Gastroesophageal sphincter (tissue), 4 donors: ENCODE results near the gene ABHD16A. TPM values are rescaled to one million over a fixed set of nuclear protein-coding genes. Genes with fewer than 3 reads are reported as not detected.

ENCODE experiments used
- ATAC-seq: fragments of 150-250 bp; one replicate; pipeline ENCODE4 v1.9.1; 2016; ENCODE audit warnings: mild to moderate bottlenecking, moderate library complexity
- H3K27ac ChIP-seq, 4 donors: fragments of 200-600 bp; sonication (generic) in 3 of 4; 1 replicate in 3 of 4; 2 replicates in 1 of 4; pipeline ENCODE4 v1.5.1; 2016 to 2019
- H3K27me3 ChIP-seq: fragments of 200-600 bp; sonication (generic); one replicate; pipeline ENCODE4 v1.5.1; 2019
- H3K36me3 ChIP-seq, 2 donors: fragments of 200-600 bp; sonication (generic); one replicate each; pipeline ENCODE4 v1.5.1; 2019; ENCODE audit warnings: control low read depth in 1 of 2
- H3K4me1 ChIP-seq, 3 donors: fragments of 200-600 bp; sonication (generic); 1 replicate in 2 of 3; 2 replicates in 1 of 3; pipeline ENCODE4 v1.5.1; 2016 to 2019; ENCODE audit warnings: control low read depth in 2 of 3
- H3K4me3 ChIP-seq, 2 donors: fragments of 200-600 bp; sonication (generic); one replicate each; pipeline ENCODE4 v1.5.1; 2019; ENCODE audit warnings: mild to moderate bottlenecking in 1 of 2, moderate library complexity in 1 of 2
- H3K9me3 ChIP-seq, 3 donors: fragments of 200-600 bp; sonication (generic); one replicate each; pipeline ENCODE4 v1.5.1; 2017 to 2019; ENCODE audit warnings: control low read depth in 2 of 3
- EP300 ChIP-seq: sonication (generic); formaldehyde crosslinking; IDR thresholded peaks from one replicate; pipeline ENCODE4 v1.6.1; 2017; ENCODE audit warnings: antibody characterized with exemption, mild to moderate bottlenecking
- POLR2A ChIP-seq, 2 donors: fragments of 450-650 bp; IDR thresholded peaks; one replicate each; pipeline ENCODE4 v1.6.1; 2017; ENCODE audit warnings: antibody characterized with exemption in 2 of 2, mild to moderate bottlenecking in 2 of 2, moderate library complexity in 1 of 2
- POLR2AphosphoS5 ChIP-seq: sonication (generic); formaldehyde crosslinking; IDR thresholded peaks from one replicate; pipeline ENCODE4 v1.6.1; 2017; ENCODE audit warnings: antibody characterized with exemption
- WGBS, 2 donors: methylation state at CpG; one replicate each; pipeline ENCODE4 v1.1.5; 2018; ENCODE audit warnings: low coverage in 1 of 2; 5-methylcytosine and 5-hydroxymethylcytosine counted together
- total RNA-seq, 4 donors: library from RNA; depleted of rRNA; stranded (reverse); fragments of >200 nt; gene quantifications; one replicate each; pipeline ENCODE4 v1.1.0, GENCODE V29; 2016
- TF ChIP-seq, protein P1 (sequence below), 4 experiments: fragments of 200-600 bp in 2 of 4; fragments of 450-650 bp in 2 of 4; sonication (generic) in 1 of 4; IDR thresholded peaks; one replicate each; pipeline ENCODE4 v1.5.1; 2017 to 2019; ENCODE audit warnings: antibody characterized with exemption in 4 of 4, mild to moderate bottlenecking in 2 of 4, moderate library complexity in 2 of 4

The ABHD16A gene
- total RNA-seq, 4 donors from 2014 or later: 37.4 to 49.8 (median 47.2) TPM

DNA sequence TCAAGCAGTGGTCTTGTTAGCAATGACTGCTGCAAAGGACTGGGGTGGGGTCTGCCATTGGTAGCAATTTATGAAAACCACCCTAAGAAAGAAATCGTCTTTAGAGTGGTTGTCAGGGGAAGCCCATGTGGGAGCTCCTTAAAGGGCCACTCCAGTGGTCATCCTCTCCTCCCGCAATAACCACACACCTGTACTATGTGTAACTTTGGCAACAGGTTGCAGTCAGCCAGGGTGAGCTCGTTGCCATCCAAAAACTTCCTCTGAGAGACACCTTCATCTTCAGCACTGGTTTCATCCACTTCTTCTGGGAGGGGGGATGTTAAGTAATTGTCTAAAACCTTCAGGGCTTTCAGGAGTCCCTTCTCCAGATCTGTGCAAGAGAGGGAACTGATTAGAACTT, 28.9 kb upstream of the ABHD16A start:
- Histone ChIP-seq H3K36me3 (peaks cover 0 to 50% of the 10 kb centered on the region in 2 donors), H3K4me3 (no peak overlapping the region), H3K27ac (peak overlapping the region in 2 of 4 donors; percentile 20 to 98), H3K4me1 (peaks cover 0 to 79% (median 35%) of the 10 kb centered on the region in 3 donors), H3K9me3 (no peaks in the 10 kb centered on the region), H3K27me3 (no peaks in the 10 kb centered on the region)
- ATAC-seq: no peak
- no peak for TF ChIP-seq EP300
- TF ChIP-seq POLR2A (IDR thresholded peaks at IDR 0.05): no peak
- no peak for TF ChIP-seq POLR2AphosphoS5
- TF ChIP-seq, protein P1, sequence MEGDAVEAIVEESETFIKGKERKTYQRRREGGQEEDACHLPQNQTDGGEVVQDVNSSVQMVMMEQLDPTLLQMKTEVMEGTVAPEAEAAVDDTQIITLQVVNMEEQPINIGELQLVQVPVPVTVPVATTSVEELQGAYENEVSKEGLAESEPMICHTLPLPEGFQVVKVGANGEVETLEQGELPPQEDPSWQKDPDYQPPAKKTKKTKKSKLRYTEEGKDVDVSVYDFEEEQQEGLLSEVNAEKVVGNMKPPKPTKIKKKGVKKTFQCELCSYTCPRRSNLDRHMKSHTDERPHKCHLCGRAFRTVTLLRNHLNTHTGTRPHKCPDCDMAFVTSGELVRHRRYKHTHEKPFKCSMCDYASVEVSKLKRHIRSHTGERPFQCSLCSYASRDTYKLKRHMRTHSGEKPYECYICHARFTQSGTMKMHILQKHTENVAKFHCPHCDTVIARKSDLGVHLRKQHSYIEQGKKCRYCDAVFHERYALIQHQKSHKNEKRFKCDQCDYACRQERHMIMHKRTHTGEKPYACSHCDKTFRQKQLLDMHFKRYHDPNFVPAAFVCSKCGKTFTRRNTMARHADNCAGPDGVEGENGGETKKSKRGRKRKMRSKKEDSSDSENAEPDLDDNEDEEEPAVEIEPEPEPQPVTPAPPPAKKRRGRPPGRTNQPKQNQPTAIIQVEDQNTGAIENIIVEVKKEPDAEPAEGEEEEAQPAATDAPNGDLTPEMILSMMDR (IDR thresholded peaks at IDR 0.05): no peak
- WGBS, 2 donors: 54 to 71% methylated on average over 2 to 3 of the region's 3 CpGs

DNA sequence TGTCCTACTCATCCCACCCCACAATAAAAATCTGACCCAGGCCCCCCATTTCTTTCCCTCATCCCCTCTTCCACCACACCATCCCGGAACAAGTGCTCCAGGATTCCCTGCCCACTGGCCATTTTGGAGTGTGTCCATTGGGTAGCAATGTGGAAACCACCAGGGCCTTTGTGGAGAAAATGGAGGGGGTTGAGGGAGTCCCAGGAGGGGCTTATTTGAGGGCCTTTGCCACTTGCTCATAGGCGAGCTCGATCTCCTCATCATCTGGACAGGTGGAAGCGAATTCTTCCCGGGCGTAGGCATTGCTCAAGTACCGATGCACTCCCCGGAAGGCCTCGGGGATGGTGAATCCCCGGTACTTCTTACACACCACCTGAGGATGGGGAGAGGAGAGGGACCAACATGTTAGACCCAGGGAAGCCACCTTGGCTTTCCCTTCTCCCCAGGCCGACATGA, 27.5 kb upstream of the ABHD16A start:
- no peaks in the 10 kb centered on the region for H3K9me3 ChIP-seq
- H3K36me3 ChIP-seq: peaks cover 0 to 64% of the 10 kb centered on the region in 2 donors
- peak overlapping the region in 1 of 2 donors; percentile 80 for H3K4me3 ChIP-seq
- H3K4me1 ChIP-seq: peaks cover 0 to 79% (median 31%) of the 10 kb centered on the region in 3 donors
- no peaks in the 10 kb centered on the region for H3K27me3 ChIP-seq
- H3K27ac ChIP-seq: peak overlapping the region; percentile 94 to 99 (median 96)
- no peak for ATAC-seq
- 84% methylated on average over 4 of the region's 11 CpGs; no CpG with 5 or more reads in 1 of the 2 donors for WGBS, 2 donors
- TF ChIP-seq POLR2A (IDR thresholded peaks at IDR 0.05) (no peak), POLR2AphosphoS5 (no peak), EP300 (no peak)
- TF ChIP-seq, protein P1 (IDR thresholded peaks at IDR 0.05): no peak

DNA sequence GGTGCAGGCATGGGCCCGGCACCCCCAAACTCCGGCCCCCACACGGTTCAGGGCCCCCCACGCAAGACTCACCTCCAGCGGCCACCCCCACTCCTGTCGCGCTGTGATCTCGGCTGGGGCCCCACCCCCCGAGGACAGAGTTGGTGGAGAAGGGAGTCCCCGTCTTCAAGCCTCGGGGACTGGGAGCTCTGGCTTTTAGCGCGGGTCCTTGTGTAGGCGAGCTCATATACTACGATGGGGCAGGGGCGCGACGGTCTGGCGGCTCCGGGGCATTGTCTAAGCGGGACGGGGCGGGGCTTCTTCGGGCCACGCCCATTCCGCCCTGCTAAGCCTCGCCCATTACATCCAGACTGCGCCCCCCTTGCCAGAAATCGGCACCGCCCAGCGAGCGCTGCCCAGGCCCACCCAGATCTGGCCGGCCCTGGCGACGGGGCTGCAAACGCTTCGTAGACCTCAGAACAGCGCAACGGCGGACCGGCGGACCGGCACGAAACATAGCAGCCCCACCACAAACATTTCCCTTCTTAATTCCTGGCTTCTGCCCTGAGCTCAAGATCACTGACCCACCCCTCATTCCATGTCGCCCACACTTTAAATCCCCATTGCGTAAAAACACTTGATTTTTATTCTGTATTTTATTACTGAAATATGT, 27.0 kb upstream of the ABHD16A start:
- peaks cover 0 to 69% of the 10 kb centered on the region in 2 donors for H3K36me3 ChIP-seq
- peak overlapping the region; percentile 80 to 92 for H3K4me3 ChIP-seq
- peak overlapping the region; percentile 94 to 99 (median 96) for H3K27ac ChIP-seq
- 4% methylated on average over 8 to 11 of the region's 46 CpGs for WGBS, 2 donors
- H3K9me3 ChIP-seq: no peaks in the 10 kb centered on the region
- H3K27me3 ChIP-seq: no peaks in the 10 kb centered on the region
- peak; percentile 85 for ATAC-seq
- H3K4me1 ChIP-seq: peaks cover 0 to 76% (median 31%) of the 10 kb centered on the region in 3 donors
- TF ChIP-seq EP300 (no peak), POLR2A (IDR thresholded peaks at IDR 0.05) (peak; percentile 42 to 43), POLR2AphosphoS5 (peak; percentile 47)
- TF ChIP-seq, protein P1 (IDR thresholded peaks at IDR 0.05): no peak

DNA sequence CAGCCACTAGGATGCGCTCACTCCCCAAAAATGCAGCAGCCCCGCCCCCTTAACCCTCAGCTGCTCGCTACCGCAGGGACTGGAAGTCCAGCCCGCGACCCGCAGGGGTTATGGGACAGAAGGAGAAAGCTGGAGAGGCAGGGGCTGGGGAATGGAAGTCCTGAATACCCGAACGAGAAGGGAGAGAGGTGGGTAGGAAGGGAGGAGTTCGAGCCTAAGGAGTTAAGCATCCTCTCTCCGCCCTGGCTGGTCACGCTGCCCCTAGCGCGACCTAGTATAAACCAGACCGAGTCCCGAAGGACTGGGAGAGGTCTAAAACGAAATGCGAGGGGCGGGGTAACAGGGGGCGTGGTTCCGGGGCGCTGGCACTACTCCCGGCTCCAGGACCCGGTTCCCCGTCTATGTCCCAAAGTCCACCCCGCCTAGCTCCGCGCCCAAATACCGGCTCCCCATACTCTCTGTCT, 26.4 kb upstream of the ABHD16A start:
- Histone ChIP-seq H3K36me3 (peaks cover 0 to 72% of the 10 kb centered on the region in 2 donors), H3K9me3 (no peaks in the 10 kb centered on the region), H3K4me3 (peak overlapping the region; percentile 80 to 92), H3K27me3 (no peaks in the 10 kb centered on the region), H3K4me1 (peaks cover 0 to 70% (median 29%) of the 10 kb centered on the region in 3 donors), H3K27ac (peak overlapping the region; percentile 94 to 99 (median 96))
- peak; percentile 92 for ATAC-seq
- TF ChIP-seq EP300: no peak
- TF ChIP-seq POLR2A (IDR thresholded peaks at IDR 0.05): no peak
- TF ChIP-seq POLR2AphosphoS5: peak; percentile 68
- TF ChIP-seq, protein P1 (IDR thresholded peaks at IDR 0.05): peak in 2 of 4 experiments; percentile 63 to 75
- 0% methylated on average over 3 to 7 of the region's 29 CpGs for WGBS, 2 donors
